ENCODE measurements around the gene ATXN3L.

DNA sequence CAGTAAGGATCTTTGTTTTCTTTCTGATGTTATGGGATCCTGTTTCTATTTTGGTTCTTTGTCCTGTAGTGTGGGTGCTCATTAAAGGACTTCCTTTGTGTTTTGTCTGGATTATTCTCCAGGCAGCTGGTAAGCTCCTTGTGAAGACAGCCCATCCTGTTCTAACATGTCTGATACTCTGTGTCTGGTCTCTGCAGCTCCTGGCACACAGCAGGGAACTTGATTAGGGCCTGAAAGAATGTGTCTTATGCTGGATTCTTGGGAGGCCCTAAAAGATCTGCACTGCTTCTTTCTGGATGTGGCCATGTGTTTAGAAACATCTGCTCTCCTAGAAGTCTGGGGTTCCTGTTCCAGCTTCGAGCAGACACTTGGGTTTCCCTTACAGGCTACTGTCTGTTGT, 38.1 kb upstream of the ATXN3L start:
- TF ChIP-seq L3MBTL2 (conservative IDR thresholded peaks at IDR 0.05) (no peak), SUZ12 (IDR thresholded peaks at IDR 0.05) (no peak), LEF1 (IDR thresholded peaks at IDR 0.05; ENCODE audit: borderline replicate concordance) (no peak), ZNF384 (IDR thresholded peaks at IDR 0.05) (no peak), SP1 (IDR thresholded peaks at IDR 0.05) (no peak), BHLHE40 (IDR thresholded peaks at IDR 0.05; ENCODE audit: borderline replicate concordance) (no peak), FOXA1 (IDR thresholded peaks at IDR 0.05) (no peak), FOXM1 (IDR thresholded peaks at IDR 0.05; ENCODE audit: borderline replicate concordance) (no peak), HDGF (IDR thresholded peaks at IDR 0.05; ENCODE audit: borderline replicate concordance) (no peak), NFRKB (IDR thresholded peaks at IDR 0.05) (no peak), TARDBP (IDR thresholded peaks at IDR 0.05) (no peak)
- TF ChIP-seq, protein P1, sequence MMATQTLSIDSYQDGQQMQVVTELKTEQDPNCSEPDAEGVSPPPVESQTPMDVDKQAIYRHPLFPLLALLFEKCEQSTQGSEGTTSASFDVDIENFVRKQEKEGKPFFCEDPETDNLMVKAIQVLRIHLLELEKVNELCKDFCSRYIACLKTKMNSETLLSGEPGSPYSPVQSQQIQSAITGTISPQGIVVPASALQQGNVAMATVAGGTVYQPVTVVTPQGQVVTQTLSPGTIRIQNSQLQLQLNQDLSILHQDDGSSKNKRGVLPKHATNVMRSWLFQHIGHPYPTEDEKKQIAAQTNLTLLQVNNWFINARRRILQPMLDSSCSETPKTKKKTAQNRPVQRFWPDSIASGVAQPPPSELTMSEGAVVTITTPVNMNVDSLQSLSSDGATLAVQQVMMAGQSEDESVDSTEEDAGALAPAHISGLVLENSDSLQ (IDR thresholded peaks at IDR 0.05): no peak

All from HEK293T (cell line).